NCI-H2107 (cell line): ENCODE measurements around the gene UBE4A.

ENCODE experiments used
- DNase-seq: peaks from one replicate; lab custom pipeline; 2025; lab: John Stamatoyannopoulos, UW

Gene UBE4A

DNA sequence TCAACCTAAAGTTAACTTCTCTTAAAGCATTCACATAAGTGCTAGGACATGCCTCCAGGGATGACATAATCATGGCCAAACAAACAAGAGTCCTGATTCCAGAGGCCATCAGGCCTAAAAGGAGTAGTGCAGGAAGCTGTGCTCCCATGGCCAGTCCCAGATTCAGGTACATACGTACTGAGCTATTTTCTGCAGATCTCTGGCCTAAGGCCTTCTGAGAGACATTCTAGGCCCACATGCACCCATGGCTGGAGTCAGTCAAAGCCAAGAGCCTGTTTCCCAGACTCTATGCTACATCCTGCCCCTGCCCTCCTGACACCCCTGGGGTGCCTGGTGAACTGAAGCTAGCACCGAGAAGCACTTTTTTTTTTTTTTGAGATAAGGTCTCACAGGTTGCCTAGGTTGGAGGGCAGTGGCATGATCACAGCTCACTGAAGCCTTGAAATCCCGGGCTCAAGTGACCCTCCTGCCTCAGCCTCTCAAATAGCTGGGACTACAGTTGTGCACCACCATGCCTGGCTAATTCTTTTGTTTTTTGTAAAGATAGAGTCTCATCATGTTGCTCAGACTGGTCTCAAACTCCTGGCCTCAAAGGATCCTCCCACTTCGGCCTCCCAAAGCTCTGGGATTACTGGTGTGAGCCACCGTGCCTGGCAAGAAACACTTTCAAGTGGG is 17.4 kb upstream of the UBE4A start:
- no peak for DNase-seq

DNA sequence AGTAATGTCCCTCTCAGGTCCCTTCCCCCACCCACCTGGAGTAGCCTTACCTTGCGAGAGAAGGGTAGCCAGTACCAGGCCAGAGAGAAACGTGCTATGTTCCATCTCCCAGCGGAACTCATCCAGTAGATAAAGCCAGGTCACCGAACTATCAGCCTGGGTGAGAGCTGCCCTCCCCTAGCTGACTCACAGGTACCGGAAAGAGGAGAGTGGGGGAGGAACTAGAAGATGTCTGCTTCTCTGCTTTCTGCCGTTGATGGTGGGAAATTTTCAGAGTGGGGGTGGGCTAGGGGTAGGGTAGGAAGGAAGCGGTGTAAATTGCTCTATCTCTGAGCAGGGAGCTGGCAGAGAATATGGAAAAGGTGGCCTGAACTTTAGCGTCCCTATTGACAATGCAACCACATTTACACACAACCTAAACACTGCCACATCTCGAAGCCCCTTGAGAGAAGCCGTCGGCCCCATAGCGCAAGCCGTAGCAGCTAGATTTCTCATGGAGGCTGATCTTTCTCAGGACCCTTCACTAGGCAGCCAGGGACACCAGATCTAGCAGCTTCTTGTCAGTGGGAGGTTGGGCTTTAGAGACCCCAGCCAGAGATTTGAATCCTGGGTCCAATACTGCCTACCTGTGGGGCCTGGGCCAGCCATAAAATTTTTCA is 16.8 kb upstream of the UBE4A start, which contains the start of gene CD3D:
Gene CD3D (minus strand): TSS at position 203 of the 659 bp plus-strand sequence. CDS start 98 bp downstream, at position 105.
- no peak for DNase-seq

DNA sequence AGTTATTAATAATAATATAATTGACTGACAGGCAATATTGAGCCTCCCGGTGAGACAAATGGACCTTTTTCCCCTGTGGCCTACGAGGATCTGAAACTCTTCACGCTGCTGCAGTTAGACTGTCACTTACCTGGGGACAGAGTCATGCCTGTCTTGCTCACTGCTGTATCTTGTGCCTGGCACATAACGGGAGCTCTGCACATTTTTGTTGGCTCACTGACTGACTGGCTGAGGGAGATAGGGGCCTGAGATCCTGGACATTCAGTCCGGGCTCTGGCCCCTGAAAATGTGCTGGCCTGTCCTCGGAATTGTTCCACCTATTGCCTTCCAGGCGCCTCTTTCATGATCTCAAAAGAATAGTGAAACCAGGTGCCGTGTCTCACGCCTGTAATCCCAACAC is 16.2 kb upstream of the UBE4A start:
- no peak for DNase-seq

DNA sequence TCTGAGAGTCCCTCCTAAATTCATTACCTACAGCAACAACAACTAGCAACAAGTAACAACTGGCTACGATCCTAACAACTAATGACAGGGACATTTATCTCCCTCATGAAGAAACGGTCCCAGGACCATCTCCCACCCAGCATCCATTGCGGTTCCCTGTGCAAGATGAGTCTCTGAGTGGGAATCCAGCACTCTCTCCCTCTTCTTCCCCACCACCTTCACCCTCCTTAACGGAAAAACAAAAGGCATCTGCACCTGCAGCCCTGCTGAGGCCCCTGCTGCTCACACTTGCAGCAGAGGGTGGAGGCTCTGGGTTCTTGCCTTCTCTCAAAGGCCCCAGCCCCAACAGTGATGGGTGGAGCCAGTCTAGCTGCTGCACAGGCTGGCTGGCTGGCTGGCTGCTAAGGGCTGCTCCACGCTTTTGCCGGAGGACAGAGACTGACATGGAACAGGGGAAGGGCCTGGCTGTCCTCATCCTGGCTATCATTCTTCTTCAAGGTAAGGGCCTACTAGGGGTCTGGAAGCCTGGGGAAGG is 15.4 kb upstream of the UBE4A start, which contains the start of gene CD3G:
Gene CD3G (plus strand): TSS at position 364 of the 535 bp plus-strand sequence. CDS start 80 bp downstream, at position 444.
- DNase-seq = no peak

DNA sequence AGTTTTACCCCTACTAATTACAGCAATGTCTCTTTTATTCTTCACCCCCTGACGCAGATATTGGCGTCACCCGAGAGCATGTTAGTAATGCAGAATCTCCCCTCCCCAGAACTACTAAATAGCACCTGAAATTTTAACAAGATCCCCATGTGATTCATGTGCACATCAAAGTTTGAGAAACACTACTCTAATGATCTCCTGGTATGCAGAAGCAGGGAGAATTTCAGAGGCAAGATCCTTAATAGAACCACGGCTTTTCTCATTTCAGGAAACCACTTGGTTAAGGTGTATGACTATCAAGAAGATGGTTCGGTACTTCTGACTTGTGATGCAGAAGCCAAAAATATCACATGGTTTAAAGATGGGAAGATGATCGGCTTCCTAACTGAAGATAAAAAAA is 9.9 kb upstream of the UBE4A start:
- DNase-seq = no peak

DNA sequence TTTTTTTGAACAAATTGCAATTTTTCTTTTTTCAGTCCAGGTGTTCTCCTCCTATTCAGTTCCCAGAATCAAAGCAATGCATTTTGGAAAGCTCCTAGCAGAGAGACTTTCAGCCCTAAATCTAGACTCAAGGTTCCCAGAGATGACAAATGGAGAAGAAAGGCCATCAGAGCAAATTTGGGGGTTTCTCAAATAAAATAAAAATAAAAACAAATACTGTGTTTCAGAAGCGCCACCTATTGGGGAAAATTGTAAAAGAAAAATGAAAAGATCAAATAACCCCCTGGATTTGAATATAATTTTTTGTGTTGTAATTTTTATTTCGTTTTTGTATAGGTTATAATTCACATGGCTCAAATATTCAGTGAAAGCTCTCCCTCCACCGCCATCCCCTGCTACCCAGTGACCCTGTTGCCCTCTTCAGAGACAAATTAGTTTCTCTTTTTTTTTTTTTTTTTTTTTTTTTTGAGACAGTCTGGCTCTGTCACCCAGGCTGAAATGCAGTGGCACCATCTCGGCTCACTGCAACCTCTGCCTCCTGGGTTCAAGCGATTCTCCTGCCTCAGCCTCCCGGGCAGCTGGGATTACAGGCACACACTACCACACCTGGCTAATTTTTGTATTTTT is 6.2 kb upstream of the UBE4A start:
- no peak for DNase-seq

DNA sequence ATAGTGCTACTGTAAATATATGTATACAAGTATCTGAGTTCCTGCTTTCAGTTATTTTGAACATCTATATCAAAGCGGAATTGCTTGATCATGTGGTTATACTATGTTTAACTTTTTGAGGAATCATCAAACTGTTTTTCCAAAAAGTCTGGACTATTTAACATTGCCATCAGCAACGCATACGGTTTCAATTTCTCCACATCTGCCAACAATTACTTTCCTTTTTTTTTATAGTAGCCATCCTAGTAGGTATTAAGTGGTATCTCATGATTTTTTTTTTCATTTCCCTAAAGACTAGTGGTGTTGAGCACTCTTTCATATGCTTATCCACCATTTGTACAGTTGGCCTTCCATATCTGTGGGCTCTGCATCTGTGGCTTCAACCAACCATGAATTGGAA is 1.3 kb upstream of the UBE4A start:
- DNase-seq = no peak

DNA sequence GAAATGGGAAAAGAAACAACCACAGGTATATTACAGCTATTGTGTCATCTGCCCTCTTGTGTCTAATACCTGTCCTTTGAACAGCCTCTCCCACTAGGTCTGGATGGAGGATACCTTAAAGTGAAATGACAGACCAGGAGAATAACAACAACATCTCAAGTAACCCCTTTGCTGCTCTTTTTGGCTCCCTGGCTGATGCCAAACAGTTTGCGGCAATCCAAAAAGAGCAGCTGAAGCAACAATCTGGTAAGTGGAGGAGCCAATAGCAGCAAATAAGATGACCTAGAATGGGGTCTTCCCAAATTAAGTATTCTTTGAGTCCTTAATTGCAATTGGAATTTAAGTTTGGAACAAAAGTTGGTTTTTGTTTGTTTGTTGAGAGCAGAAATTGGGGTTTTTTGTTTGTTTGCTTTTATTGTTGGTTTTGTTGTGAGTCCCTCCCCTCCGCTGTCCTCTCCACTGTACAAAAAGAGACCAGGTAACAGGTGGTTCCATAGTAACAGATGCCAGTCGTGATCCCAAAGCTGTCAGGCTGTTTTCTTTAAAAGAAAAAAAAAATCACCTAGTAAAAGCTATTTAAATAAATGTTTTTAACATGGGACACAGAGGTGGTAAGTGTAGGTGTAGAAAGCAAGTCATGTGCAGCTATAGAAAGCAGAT is 5.7 kb downstream of the UBE4A start:
- DNase-seq = no peak

DNA sequence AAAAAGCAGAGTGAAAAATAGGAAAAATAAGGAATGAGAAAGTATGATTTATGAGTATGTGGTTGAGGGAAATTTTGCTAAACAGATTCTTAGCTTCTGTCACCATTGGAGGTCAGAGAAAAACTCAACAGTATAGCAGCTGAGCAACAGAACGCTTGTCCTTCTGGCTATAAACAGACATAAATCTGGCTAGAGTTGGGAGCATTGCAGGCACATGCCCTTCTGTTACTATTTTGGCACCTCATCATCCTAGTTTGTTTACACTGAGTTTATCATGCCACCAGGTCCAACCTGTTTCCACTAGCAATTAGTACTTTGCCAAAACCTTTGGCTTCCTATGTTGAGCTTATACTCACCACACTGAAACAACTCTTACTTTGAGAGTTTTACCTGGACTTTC is 6.9 kb downstream of the UBE4A start:
- DNase-seq = no peak

DNA sequence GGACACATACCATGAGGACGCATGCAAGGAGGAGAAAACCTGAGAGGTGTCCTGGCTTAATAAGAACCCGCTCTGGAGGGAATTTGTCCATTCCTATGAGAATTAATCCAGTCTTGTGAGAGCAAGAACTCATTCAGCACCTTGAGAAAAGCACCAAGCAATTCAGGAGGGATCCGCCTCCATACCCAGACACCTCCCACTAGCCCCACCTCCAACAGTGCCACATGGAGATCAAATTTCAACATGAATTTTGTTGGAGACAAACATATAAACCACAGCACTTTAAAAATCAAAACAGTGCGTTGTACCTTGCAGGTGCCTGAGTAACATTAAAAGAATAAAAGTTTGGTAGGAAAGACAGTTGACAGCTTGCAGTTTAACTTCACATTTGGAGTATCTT is 11.4 kb downstream of the UBE4A start:
- no peak for DNase-seq

DNA sequence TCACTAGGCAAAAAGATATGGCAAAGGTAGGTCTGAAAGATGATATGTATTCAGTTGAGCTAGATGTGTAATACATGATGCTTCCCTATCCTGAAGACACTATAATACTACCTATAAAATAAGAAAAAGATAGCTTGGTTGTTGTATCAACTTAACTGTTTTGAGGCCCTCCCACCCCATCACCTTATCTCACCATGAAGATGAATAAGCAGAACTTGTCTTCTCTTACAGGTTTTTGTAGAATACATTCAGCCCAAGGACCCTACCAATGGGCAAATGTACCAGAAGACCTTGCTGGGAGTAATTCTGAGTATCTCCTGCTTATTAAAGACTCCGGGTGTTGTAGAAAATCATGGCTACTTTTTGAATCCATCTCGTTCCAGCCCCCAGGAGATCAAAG is 13.9 kb downstream of the UBE4A start:
- DNase-seq = no peak

DNA sequence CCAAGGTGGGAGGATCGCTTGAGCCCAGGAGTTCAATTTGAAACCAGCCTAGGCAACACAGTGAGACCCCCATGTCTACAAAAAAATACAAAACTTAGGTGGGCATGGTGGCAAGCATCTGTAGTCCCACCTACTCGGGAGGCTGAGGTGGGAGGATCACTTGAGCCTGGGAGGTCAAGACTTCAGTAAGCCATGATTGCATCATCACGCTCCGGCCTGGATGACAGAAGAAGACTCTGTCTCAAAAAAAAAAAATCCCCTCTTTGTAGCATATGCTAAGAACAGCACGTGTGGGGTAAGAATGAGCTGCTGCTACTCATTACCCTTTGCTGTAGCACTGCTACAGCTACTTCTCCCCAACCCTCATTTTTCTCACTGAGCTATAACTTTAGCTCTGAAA is 14.5 kb downstream of the UBE4A start:
- no peak for DNase-seq

DNA sequence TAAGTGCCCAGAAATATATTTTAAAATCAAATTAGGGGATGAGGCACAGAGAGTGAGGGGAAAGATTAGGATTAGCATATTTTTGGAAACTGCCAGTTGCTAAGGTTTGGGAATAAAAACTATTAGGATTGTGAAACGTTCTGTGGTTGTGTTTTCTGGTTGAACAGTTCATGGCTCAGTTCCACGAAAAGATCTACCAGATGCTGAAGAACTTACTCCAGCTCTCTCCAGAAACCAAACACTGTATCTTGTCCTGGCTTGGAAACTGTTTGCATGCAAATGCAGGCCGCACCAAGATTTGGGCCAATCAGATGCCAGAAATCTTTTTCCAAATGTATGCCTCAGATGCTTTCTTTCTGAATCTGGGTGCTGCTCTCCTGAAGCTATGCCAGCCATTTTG is 15.3 kb downstream of the UBE4A start:
- DNase-seq = no peak

DNA sequence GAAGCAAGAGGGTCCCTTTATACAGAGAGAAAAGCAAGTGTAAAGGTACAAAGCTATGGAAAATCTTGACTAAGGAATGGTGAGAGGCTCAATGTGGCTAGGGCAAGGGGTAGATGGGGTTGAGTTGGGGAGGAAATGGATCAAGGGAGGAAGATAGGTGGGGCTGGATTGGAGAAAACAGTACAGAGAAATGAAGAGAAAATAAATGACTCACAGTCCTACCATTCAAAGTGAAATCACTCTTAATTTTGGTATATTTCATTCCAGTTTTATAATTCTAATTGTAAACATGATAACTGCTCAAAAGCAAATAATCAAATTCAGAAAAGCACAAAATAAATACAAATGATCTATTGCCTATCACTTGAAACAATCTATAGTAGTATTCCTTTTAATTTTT is 16.6 kb downstream of the UBE4A start:
- DNase-seq = no peak

DNA sequence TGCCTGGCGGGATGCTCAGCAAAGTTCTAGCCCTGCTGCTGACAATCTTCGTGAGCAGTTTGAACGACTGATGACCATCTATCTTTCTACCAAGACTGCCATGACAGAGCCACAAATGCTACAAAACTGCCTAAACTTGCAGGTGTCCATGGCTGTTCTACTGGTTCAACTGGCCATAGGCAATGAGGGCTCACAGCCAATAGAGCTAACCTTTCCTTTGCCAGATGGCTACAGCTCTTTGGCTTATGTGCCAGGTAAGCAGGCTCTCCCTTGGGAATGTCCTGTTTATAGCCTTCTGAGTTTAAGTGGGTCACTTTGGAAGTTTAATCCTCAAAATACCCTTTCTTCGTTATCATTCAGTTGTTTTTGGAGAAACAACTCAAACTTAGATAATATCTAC is 20.1 kb downstream of the UBE4A start:
- DNase-seq = no peak

DNA sequence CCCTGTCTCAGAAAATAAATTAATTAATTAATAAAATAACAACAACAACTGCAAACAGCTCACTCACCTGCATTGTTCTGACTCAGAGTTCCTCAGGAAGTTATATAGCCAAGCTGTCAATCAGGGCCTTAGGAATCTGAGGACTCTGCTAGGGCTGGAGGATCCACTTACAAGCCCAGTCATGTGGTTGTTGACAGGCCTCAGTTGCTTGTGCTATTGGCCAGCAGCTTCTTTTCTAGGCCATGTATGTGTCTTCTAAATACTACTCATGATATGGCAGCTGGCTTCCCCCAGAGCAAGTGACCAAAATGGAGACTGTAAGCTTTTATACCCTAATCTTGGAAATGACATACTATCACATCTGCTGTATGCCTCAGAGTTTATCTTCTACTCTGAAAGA is 21.2 kb downstream of the UBE4A start:
- no peak for DNase-seq

DNA sequence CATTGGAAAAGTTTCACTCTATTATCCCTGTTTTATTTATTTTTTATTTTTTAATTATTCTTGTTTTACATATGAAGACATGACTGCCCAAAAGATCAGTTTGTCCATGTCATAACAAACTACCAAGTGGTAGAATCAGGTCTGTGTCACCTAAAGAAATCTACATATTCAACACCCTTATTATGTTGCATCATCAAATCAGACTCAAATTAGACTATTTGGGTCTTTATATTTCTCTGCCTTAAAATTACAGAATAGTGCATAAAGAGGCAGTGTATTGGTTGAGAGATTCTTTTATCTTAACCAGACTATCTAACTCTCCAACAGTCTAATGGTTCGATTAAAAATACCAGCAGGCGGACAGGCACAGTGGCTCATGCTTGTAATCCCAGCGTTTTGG is 23.6 kb downstream of the UBE4A start:
- no peak for DNase-seq

DNA sequence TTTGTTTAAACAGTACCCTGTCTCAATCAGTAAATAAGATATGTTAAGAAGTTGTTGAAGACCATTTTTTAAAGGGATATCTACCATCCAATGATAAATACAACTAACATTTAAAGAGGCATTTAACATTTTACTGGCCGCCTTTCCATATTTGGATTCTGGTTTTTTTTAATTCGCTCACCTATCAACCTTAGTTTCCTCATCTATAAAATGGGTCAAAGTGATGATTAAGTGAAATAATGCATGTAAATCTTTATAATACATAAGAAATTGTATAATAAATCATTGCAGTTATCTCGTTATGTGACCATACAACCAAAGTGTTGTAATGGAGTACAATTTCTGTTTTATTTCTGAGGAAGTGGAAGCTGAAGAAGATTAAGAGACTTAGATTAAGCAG is 24.3 kb downstream of the UBE4A start:
- no peak for DNase-seq

DNA sequence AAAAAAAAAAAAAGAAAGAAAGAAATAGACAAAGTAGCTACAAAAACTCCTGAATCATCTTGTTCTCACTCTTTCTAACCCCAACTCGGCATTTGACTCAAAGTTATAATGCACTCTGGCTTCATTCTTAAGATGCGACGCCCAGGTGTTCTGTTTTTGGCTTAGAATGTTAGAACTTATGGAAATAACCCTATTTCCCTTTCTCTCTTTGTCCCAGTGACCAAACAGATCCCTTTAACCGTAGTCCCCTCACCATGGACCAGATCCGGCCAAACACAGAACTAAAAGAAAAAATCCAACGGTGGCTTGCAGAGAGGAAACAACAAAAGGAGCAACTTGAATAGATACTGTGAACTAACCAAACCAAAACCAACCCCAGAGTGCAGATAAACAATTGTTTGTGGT is 36.7 kb downstream of the UBE4A start:
- no peak for DNase-seq

DNA sequence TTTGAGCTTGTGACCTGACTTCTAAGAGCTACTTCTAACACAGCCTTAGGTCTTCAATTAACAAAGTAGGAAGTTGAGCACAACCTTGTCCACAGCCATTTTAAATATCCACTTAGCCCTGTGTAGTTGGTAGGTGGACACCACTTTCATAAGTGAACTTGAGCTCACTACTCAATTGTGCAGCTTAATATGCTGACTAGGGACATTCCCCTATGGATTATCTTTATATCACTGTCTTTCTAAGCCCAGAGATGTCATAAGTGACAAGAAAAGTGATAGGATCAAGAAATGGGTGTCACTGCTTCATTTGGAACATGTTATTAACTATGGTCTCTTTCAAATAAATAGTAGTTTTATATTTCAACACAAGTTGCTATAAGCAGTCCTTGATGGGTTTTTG is 38.0 kb downstream of the UBE4A start:
- DNase-seq = no peak

DNA sequence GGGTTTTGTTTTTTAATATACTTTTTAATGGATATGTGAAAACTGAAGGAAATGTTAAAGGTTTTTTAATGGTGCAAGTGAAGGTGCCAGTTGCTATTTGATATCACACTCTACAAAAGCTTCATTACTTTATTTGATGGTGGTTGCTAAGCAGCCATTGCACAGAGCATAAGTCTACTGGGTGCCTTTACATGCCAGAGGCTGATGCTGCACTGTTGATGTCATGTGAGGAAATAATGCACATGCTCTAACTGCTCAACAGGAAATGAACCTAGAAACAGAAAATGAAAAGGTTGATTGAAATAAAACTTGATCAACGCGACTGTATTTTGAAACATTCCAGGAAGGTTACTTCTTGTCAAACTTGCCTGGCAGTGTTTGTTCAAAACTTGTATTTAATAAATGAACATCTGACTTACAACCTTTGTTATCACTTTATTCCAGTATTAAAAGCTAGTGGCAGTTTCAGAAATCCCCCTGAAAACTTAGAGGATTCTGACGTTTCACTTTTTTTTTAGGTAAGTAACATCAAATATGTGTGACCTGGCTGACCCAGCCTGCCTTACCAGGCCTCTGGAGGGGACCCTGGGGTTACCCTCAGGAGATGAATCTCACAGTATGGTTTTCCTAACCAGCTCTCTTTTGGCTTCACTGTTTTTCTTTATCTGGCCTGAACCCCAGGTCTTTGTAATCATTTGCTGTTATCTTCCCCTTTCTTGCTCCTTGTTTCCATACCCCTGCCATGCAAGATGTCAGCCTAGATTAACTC is 39.6 kb downstream of the UBE4A start:
- DNase-seq = no peak
